HK-2 (cell line): ENCODE data around the gene BNIP1.

Source experiments
- DNase-seq: peaks from one replicate; pipeline ENCODE4 v3.0.0-alpha.2; 2018; ENCODE audit not compliant: unreplicated experiment

The BNIP1 gene

GRCh38 chr5:173211284-173211683, 67.0 kb downstream of the BNIP1 start:
- no peak for DNase-seq

GRCh38 chr5:173213236-173213933, 69.1 kb downstream of the BNIP1 start:
- DNase-seq, result no peak
